Psoas muscle (tissue), 8 donors: ENCODE results near the gene APC. TPM values are rescaled to one million over a fixed set of nuclear protein-coding genes. Genes with fewer than 3 reads are reported as not detected.

ENCODE experiments used
- ATAC-seq, 4 donors: fragments of 200-7000 bp; cut with Tn5 transposase; one replicate each; pipeline ENCODE4 v1.9.1; 2020; ENCODE audit warnings: moderate library complexity in 3 of 4, mild to moderate bottlenecking in 2 of 4
- DNase-seq, 2 donors: peaks; one replicate each; pipeline ENCODE4 v3.0.0-alpha.2; 2020
- H3K27ac ChIP-seq: fragments of 200-600 bp; one replicate; pipeline ENCODE4 v1.8.0; 2022
- H3K27me3 ChIP-seq, 3 donors: fragments of 200-600 bp in 1 of 3; one replicate each; pipeline versions ENCODE4 v1.6.1 to v1.8.0; 2013 to 2022; ENCODE audit warnings: low read length in 2 of 3, mild to moderate bottlenecking in 2 of 3, moderate library complexity in 1 of 3; ENCODE audit not compliant: insufficient read depth in 3 of 3
- H3K36me3 ChIP-seq, 2 donors: fragments of 200-600 bp in 1 of 2; one replicate each; pipeline versions ENCODE4 v1.6.1 to v1.8.0; 2013 to 2022; ENCODE audit warnings: low read depth in 1 of 2, mild to moderate bottlenecking in 1 of 2, moderate library complexity in 1 of 2; ENCODE audit not compliant: insufficient read depth in 1 of 2
- H3K4me1 ChIP-seq: fragments of 200-600 bp; one replicate; pipeline ENCODE4 v1.8.0; 2022
- H3K4me3 ChIP-seq: fragments of 200-600 bp; one replicate; pipeline ENCODE4 v1.8.0; 2022; ENCODE audit warnings: mild to moderate bottlenecking
- H3K9me3 ChIP-seq: fragments of 200-600 bp; one replicate; pipeline ENCODE4 v1.8.0; 2022
- WGBS, 3 donors: extraction: QIAGEN DNeasy Blood & Tissue Kit; methylation state at CpG; one replicate each; pipeline versions ENCODE4 v1.1.6 to v1.1.7; 2013; 5-methylcytosine and 5-hydroxymethylcytosine counted together
- intact Hi-C, 2 donors: fragments of 100-400 bp; cut with DNase I; formaldehyde crosslinking; loops; one replicate each; pipeline versions ENCODE4 v1.11.0 to v1.14.2; 2022
- polyA plus RNA-seq, 3 donors: library from polyadenylated mRNA; stranded (reverse); fragments of 200-250 nt; gene quantifications; one replicate each; pipeline ENCODE4 v1.2.3, GENCODE V29; 2013
- total RNA-seq, 4 donors: library from RNA; stranded (reverse); fragmentation: NEBNext Ultra II Directional in 2 of 4; extraction: Animal tissue kit (Norgen Biotek cat#: 25700) in 2 of 4; gene quantifications; one replicate each; pipeline versions ENCODE4 v1.2.1 to v1.2.4, GENCODE V29; 2021 to 2023
- TF ChIP-seq, protein P1 (sequence below): fragments of 200-600 bp; IDR thresholded peaks from one replicate; pipeline ENCODE4 v1.8.0; 2022; ENCODE audit warnings: antibody characterized with exemption
- donor health status: healthy with polysubstance abuse.
- donor health status: DM: no; HTN: no; CAD: no; lungs with moderate emphysema.
- donor health status: Bipolar disorder and iron deficiency.
- donor health status: healthy.
- donor health status: DM: yes; HTN: yes; CAD: no.
- donor health status: DM: no; HTN: no; CAD: no.
- donor health status: DM: no; HTN: no; CAD: no.
- donor health status: DM: yes; HTN: yes; CAD: no.

Gene APC
- total and polyA plus RNA-seq, 7 donors, result 5.2 to 37.0 (median 27.0) TPM

DNA sequence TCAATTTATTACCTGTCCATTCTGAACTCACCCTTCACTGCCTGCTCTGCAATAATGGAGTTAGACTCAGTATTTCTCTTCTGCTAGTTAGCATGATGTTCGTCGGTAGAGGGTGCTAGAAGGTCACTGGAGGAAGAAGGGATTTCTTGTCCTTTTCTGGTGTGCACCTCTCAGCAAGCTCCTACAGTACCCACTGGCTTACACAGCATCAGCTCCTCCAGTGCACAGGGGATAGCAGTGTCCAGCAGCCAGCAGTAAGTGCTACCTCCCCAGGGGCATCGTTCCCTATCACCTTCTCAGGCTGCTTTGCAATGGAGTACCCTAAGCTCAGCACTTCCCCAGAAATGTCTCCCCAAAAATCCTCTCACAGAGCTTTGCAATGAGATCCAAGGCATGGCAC, 45.9 kb upstream of the APC start:
- Histone ChIP-seq H3K4me1 (no peaks in the 10 kb centered on the region), H3K36me3 (no peaks in the 10 kb centered on the region), H3K4me3 (no peak overlapping the region), H3K9me3 (no peaks in the 10 kb centered on the region), H3K27me3 (no peaks in the 10 kb centered on the region), H3K27ac (no peak overlapping the region)
- TF ChIP-seq, protein P1, sequence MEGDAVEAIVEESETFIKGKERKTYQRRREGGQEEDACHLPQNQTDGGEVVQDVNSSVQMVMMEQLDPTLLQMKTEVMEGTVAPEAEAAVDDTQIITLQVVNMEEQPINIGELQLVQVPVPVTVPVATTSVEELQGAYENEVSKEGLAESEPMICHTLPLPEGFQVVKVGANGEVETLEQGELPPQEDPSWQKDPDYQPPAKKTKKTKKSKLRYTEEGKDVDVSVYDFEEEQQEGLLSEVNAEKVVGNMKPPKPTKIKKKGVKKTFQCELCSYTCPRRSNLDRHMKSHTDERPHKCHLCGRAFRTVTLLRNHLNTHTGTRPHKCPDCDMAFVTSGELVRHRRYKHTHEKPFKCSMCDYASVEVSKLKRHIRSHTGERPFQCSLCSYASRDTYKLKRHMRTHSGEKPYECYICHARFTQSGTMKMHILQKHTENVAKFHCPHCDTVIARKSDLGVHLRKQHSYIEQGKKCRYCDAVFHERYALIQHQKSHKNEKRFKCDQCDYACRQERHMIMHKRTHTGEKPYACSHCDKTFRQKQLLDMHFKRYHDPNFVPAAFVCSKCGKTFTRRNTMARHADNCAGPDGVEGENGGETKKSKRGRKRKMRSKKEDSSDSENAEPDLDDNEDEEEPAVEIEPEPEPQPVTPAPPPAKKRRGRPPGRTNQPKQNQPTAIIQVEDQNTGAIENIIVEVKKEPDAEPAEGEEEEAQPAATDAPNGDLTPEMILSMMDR, result no peak
- intact Hi-C loops, result no loop called here
- no peak for DNase-seq
- ATAC-seq, result peak in 2 of 4 donors; percentile 49 to 51
- 67 to 82% (median 72%) methylated on average over 3 of the region's 3 CpGs for WGBS, 3 donors

DNA sequence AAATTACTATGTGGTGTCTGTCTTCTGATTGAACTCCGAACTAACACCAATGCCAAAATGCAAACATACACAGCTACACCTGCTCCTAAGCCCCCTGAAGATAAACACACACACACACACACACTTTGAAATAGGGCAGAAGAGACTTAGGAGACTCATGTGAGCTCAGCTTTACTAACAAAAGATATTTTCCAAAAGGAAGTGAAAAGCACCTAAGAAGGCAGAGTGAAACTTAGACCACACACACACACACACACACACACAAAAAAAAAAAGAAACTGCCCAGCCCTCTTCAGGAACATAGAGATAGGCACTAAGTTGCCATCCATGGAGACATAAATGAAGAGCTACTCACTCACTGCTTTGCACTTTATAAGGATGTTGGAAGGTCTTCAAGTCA, 45.2 kb upstream of the APC start:
- no peaks in the 10 kb centered on the region for H3K27me3 ChIP-seq
- H3K27ac ChIP-seq, result no peak overlapping the region
- no peaks in the 10 kb centered on the region for H3K4me1 ChIP-seq
- no peak for DNase-seq
- no peaks in the 10 kb centered on the region for H3K9me3 ChIP-seq
- TF ChIP-seq, protein P1, result no peak
- ATAC-seq, result no peak
- 92 to 100% (median 97%) methylated on average over 1 of the region's 1 CpG for WGBS, 3 donors
- intact Hi-C loops, result no loop called here
- H3K36me3 ChIP-seq, result no peaks in the 10 kb centered on the region
- no peak overlapping the region for H3K4me3 ChIP-seq

DNA sequence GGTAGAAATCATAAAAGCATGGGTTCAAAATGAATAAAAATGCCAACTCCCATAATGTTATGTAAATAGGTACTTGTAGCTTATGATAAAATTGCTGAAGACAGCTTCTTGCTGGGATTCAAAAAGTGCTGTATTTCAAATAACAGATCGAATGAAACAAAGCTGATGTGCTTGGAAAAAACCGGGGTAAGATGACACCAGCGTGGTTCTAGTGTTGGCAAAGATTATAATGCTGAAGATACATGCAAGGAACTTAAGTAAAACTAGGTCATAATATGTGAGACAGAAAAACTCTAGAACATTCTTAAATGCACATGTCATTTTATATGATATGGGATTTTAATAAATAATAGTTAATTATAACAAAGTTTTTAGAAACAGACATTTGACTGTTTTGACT, 44.4 kb upstream of the APC start:
- WGBS, 3 donors, result 41 to 65% (median 45%) methylated on average over 3 of the region's 3 CpGs
- Histone ChIP-seq H3K27me3 (no peaks in the 10 kb centered on the region), H3K4me1 (no peaks in the 10 kb centered on the region), H3K27ac (no peak overlapping the region), H3K4me3 (no peak overlapping the region), H3K9me3 (no peaks in the 10 kb centered on the region), H3K36me3 (no peaks in the 10 kb centered on the region)
- TF ChIP-seq, protein P1, result no peak
- ATAC-seq (no peak), DNase-seq (no peak)
- intact Hi-C loops, result no loop called here

DNA sequence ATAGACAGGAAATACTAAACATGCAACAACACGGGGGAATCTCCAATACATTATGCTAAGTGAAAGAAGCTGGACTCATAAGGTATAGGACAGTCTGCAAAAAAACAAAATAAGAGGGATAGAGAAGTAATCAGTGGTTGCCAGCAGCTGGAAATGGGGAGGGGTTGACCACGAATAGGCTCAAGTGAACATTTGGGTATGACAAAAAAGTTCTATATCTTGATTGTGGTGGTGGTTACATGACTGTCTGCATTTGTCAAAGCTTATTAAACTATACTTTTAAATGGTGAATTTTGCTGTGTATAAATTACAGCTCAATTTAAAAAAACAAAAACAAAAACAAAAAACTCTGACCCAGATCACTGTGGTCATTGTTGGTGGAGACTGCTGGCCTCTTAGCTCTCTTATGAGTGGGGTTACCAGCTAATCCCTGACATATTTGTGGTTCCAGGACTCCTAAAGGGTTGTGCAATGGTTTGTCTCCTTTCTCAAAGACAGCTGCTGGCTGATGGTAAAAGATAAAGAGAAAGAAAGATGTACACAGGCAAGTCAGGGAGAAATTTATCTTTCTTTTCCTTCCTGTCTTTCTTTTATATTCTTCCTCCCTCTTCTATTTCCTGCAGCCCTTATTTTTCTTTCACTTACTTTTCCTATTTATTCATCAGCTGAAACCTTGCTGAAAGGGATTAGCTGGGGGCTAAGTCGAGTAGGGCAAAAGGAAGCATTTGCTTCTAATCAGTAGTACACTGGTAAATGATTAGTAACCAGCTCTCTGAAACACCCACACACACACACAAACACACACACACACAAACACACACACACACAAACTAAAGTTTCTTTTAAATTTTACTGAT, 42.6 kb upstream of the APC start:
- Histone ChIP-seq H3K27ac (no peak overlapping the region), H3K4me3 (no peak overlapping the region), H3K9me3 (no peaks in the 10 kb centered on the region), H3K4me1 (no peaks in the 10 kb centered on the region), H3K27me3 (no peaks in the 10 kb centered on the region), H3K36me3 (no peaks in the 10 kb centered on the region)
- TF ChIP-seq, protein P1, result no peak
- no peak for DNase-seq
- 62 to 67% (median 66%) methylated on average over 3 of the region's 3 CpGs for WGBS, 3 donors
- ATAC-seq, result peak in 1 of 4 donors; percentile 56
- intact Hi-C loops, result no loop called here
